GM12872 (cell line): ENCODE measurements around the gene ALG1.

Experiments
- TF ChIP-seq, protein P1 (sequence below): IDR thresholded peaks from 3 replicates; pipeline ENCODE4 v1.5.1; 2011; ENCODE audit warnings: low read depth, mild to moderate bottlenecking, low read length, moderate library complexity; ENCODE audit not compliant: insufficient read depth

Gene ALG1

DNA sequence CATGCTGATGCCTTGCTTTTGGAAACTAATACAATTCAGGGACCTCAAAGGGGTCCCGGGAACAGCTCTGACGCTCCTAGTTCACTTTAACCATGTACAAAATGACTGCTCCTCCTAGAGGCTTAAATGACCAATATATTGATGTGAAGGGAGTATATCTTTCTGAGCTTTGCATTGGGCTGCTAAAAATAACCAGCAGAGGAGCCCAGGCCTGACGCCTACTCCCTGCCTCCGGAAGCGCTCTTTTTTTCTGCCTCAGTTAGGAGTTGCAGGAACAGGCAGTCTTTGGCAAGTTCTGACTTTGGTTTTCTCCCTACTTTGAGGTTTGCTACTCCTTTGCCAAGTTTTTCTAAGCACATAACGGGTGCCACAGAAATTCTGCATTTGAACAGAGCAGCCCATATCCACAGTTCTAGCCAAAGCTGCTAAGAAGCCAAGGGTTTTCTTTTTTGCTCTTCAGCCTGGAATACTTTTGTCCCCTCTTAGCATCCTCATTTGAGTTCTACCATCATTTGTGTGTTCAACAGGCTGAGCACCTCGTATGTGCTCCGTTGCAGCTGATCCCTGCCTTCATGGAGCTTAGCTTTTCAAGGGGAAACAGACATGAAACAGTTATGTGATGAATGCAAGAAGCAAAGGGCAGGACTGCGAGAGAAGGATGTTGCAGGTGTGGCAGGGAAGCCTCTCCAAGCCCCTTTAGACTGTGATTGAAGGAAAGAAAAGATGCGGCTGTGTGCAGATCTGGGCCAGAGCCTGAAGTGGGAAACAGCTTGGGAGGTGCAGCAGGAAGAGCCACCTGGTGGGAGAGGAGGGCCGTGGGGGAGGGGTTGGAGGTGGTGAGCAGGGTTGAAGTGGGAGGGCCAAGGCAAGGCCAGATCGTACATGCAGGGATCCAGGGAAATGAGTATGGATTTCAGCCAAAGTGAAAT is 35.2 kb upstream of the ALG1 start:
- TF ChIP-seq, protein P1, sequence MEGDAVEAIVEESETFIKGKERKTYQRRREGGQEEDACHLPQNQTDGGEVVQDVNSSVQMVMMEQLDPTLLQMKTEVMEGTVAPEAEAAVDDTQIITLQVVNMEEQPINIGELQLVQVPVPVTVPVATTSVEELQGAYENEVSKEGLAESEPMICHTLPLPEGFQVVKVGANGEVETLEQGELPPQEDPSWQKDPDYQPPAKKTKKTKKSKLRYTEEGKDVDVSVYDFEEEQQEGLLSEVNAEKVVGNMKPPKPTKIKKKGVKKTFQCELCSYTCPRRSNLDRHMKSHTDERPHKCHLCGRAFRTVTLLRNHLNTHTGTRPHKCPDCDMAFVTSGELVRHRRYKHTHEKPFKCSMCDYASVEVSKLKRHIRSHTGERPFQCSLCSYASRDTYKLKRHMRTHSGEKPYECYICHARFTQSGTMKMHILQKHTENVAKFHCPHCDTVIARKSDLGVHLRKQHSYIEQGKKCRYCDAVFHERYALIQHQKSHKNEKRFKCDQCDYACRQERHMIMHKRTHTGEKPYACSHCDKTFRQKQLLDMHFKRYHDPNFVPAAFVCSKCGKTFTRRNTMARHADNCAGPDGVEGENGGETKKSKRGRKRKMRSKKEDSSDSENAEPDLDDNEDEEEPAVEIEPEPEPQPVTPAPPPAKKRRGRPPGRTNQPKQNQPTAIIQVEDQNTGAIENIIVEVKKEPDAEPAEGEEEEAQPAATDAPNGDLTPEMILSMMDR, result no peak

DNA sequence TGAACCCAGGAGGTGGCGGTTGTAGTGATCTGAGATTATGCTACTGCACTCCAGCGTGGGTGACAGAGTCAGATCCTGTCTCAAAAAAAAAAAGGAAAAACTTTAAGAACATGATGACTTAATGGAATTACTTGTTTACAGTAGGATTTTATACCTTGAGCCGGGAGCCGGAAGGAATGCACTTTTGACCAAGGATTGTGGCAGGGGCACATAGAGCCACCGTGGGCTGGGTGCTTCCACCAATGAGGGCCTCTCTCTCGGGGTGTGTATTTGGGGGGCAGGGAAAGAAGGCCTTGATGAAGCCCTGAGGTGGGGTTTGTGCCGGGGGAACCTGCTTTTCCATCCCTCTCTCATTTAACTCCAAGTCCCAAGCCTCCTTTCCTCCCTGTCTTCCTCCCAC is 31.2 kb upstream of the ALG1 start:
- TF ChIP-seq, protein P1, result no peak

DNA sequence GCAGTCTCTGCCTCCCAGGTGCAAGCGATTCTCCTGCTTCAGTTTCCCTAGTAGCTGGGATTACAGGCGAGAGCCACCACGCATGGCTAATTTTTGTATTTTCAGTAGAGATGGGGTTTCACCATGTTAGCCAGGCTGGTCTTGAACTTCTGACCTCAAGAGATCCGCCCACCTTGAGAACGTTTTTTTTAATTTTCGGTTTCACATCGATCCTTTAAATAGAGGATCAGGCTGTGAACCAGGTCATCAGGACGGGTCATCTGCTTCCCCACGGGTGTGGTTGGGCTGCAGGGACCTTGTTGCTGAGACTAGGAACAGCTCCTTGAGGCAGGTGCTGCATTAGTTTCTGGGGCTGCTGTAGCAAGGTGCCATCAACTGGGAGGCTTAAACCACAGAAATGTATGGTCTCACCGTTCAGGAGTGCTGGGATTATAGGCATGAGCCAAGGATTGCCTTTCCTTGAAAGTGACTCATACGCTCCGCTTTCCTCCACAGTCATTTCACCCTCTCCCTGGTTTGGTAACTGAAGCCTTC is 30.0 kb upstream of the ALG1 start:
- TF ChIP-seq, protein P1, result no peak

DNA sequence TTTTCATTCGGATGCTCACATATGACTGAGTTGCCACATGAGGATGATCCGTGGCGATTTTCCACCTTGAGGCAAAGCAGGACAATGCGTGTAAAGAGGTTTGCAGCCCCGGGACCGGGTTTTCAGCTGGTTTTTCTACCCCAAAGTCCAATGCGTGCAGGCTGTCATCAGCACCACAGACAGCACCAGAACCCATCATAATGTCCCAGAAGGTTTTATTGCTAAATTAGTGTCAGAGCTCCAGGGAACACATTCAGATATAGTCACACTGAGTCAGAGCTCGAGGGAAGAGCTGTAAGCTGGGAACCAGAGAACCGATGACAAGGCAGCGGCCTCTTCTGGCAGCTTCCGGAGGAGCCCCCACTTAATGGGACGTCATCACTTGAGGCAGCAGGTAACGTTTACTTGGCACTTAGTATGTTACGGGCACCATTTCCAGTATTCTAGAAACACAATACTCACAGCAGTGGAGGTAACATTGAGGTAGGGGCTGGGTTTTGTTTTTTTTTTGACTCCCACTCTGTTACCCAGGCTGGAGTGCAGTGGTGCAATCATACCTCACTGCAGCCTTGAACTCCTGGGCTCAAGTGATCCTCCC is 29.0 kb upstream of the ALG1 start:
- TF ChIP-seq, protein P1, result no peak

DNA sequence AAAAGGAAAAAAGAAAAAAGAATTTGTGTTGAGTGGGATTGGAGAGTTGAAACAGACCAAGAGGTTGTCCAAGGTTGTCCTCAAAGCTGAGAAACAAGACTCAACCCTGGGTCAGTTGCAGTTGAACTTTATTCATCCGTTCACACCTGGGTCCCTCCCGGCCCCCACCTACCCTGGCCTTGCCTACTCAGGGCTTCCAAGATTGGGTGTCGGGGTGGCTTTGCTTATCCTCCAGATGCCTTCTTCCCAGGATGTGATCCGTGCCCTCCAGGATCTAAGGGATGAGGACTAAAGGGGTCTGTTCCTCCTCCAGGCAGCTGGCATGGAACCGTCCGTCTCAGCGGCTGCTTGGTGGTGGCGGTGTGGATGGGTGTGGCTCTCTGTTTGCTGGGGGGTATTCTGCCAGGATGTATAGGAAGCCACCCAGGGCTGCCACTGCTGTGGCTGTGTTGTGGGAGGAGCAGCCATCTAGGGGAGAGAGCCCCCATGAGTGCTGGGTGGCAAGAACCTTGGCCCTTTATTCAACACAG is 27.6 kb upstream of the ALG1 start:
- TF ChIP-seq, protein P1, result no peak

DNA sequence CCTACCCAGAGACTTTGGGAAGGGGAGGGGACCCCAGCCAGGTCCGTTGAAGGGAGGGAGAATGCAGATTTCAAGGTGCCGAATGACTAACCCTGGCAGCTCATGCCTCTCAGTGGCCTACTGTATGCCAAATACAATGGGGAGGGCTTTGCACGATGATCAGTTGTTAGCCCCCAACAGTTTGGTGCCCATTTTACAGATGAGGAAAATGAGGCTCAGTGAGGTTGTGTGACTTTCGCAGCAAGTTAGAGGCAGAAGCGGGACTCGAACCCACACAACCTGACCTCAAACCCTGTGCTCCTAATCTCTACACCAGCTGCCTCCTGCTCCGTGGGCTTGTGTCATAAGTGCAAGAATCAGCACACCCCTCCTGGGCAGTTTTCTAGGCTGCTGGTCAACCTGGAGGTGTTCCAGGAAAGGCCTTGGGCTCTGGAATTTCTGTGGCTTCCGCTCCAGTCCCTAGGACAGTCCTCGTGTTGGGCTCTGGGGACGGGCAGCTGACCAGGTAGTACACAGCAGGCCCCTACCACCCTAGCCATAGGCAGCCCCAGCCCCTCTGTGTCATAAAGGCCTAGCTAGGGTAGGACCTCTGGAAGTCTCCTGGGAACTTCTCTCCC is 26.0 kb upstream of the ALG1 start:
- TF ChIP-seq, protein P1, result no peak

DNA sequence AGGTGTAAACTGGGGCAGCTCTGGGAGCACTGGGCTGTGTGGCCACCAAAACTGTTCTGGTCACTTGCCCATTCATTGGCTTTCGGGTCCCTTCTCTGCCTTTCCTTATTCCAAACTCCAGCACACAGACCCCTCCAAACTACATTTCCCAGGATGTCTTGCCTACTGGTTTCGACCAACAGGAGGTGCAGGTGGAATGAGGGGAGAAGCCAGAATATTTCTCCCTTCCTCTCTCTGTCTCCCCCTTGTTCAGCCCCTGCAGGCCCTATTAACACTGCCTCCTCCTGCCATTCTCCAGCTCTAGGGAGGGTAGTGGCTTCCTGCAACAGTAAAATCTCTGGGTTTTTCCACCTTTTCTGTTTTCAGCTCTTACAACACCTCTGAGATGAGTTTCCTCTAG is 24.7 kb upstream of the ALG1 start:
- TF ChIP-seq, protein P1, result no peak
